HT1080 (cell line): ENCODE results near the gene LEKR1. TPM values are rescaled to one million over a fixed set of nuclear protein-coding genes. Genes with fewer than 3 reads are reported as not detected.
A peak's percentile ranks its signal among the peaks of the same experiment; 100 is the strongest.
"Not testable (repeated sequence)": the region's sequence is repeated elsewhere in the genome, so short reads cannot be mapped to it uniquely, and the experiment has no call there.

Experiments
- DNase-seq: peaks from one replicate; pipeline ENCODE4 v3.0.0-alpha.2; 2015; ENCODE audit warnings: low read depth
- polyA plus RNA-seq, 2 experiments: library from polyadenylated mRNA; depleted of rRNA; stranded (reverse); fragments of >200 nt; gene quantifications; 2 replicates each; pipeline ENCODE4 v1.2.3, GENCODE V29; 2015
- total RNA-seq: library from RNA; depleted of rRNA; stranded (reverse); fragments of >200 nt; shearing (Covaris generic); gene quantifications from 2 replicates; pipeline ENCODE4 v1.2.3, GENCODE V29; 2014; rRNA removed

LEKR1 gene
- total RNA-seq = 0.20 TPM in 1 of 2 replicates, not detected in the other
- polyA plus RNA-seq (2015; cell fraction: cytosol; rRNA removed) = not detected in 2 replicates
- polyA plus RNA-seq (2015; cell fraction: nucleus; rRNA removed) = not detected in 2 replicates

- no peak for DNase-seq
Observed at GRCh38 chr3:156826144-156826895, at the start of gene LEKR1. LEKR1 (plus strand) TSS chr3:156826353; CDS start chr3:156829330, 2,977 bp downstream.

GRCh38 chr3:156776871-156777270, 49.3 kb upstream of the LEKR1 start:
- DNase-seq = no peak

GRCh38 chr3:156781310-156782230, 44.6 kb upstream of the LEKR1 start:
- DNase-seq = peak; percentile 81

GRCh38 chr3:156782319-156782718, 43.8 kb upstream of the LEKR1 start:
- DNase-seq = no peak

- DNase-seq = peak; percentile 37
Observed at GRCh38 chr3:156782921-156783320, 43.2 kb upstream of the LEKR1 start.

GRCh38 chr3:156787001-156787400, 39.2 kb upstream of the LEKR1 start:
- no peak for DNase-seq

GRCh38 chr3:156787926-156788663, 38.1 kb upstream of the LEKR1 start:
- peak; percentile 96 for DNase-seq

GRCh38 chr3:156788846-156789245, 37.3 kb upstream of the LEKR1 start:
- DNase-seq = no peak

GRCh38 chr3:156790156-156790555, 36.0 kb upstream of the LEKR1 start:
- DNase-seq = no peak

GRCh38 chr3:156792114-156792513, 34.0 kb upstream of the LEKR1 start:
- DNase-seq = no peak

GRCh38 chr3:156792536-156792935, 33.6 kb upstream of the LEKR1 start:
- DNase-seq = no peak

GRCh38 chr3:156792945-156793344, 33.2 kb upstream of the LEKR1 start:
- DNase-seq = peak; percentile 70

- DNase-seq = no peak
Observed at GRCh38 chr3:156793400-156793799, 32.8 kb upstream of the LEKR1 start.

GRCh38 chr3:156793851-156794250, 32.3 kb upstream of the LEKR1 start:
- DNase-seq = no peak

GRCh38 chr3:156795890-156796481, 30.2 kb upstream of the LEKR1 start:
- peak; percentile 50 for DNase-seq

GRCh38 chr3:156797368-156797767, 28.8 kb upstream of the LEKR1 start:
- DNase-seq = no peak

- not testable (repeated sequence) for DNase-seq
Observed at GRCh38 chr3:156800287-156800686, 25.9 kb upstream of the LEKR1 start.

GRCh38 chr3:156801746-156802145, 24.4 kb upstream of the LEKR1 start:
- DNase-seq = no peak

- no peak for DNase-seq
Observed at GRCh38 chr3:156802821-156803606, 23.1 kb upstream of the LEKR1 start.
